Tibial artery (tissue), 4 donors: ENCODE results near the gene KIF22.

Source experiments
- DNase-seq, 2 donors: peaks; one replicate each; pipeline ENCODE4 v3.0.0-alpha.2; 2019
- H3K27ac ChIP-seq, 2 donors: fragments of 200-600 bp; sonication (generic) in 1 of 2; 1 replicate in 1 of 2; 2 replicates in 1 of 2; pipeline ENCODE4 v1.5.1; 2018 to 2019; ENCODE audit warnings: mild to moderate bottlenecking in 1 of 2
- H3K27me3 ChIP-seq, 2 donors: fragments of 200-600 bp; sonication (generic) in 1 of 2; one replicate each; pipeline versions ENCODE4 v1.5.1 to v1.6.0; 2016 to 2019
- H3K36me3 ChIP-seq, 3 donors: fragments of 200-600 bp; sonication (generic) in 2 of 3; one replicate each; pipeline ENCODE4 v1.5.1; 2016 to 2019; ENCODE audit warnings: mild to moderate bottlenecking in 2 of 3
- H3K4me1 ChIP-seq, 4 donors: fragments of 200-600 bp; sonication (generic) in 2 of 4; 1 replicate in 3 of 4; 2 replicates in 1 of 4; pipeline ENCODE4 v1.5.1; 2016 to 2019
- H3K4me3 ChIP-seq, 2 donors: fragments of 200-600 bp; sonication (generic) in 1 of 2; 1 replicate in 1 of 2; 2 replicates in 1 of 2; pipeline ENCODE4 v1.5.1; 2018 to 2019; ENCODE audit warnings: mild to moderate bottlenecking in 2 of 2
- H3K9me3 ChIP-seq, 3 donors: fragments of 200-600 bp; sonication (generic) in 1 of 3; one replicate each; pipeline ENCODE4 v1.5.1; 2016 to 2019
- CTCF ChIP-seq, 2 experiments: fragments of 200-600 bp in 1 of 2; fragments of 450-650 bp in 1 of 2; IDR thresholded peaks; one replicate each; pipeline ENCODE4 v1.5.1; 2017 to 2019; ENCODE audit warnings: antibody characterized with exemption in 2 of 2, mild to moderate bottlenecking in 1 of 2, moderate library complexity in 1 of 2
- intact Hi-C: fragments of 100-400 bp; cut with DNase I; formaldehyde crosslinking; loops from one replicate; pipeline ENCODE4 v1.15.0; 2023; ENCODE audit warnings: low total_unique reads

Gene KIF22

GRCh38 chr16:29852654-29853053 is 62.1 kb downstream of the KIF22 start:
- Histone ChIP-seq H3K36me3 (peaks cover 3 to 4% (median 4%) of the 10 kb centered on the region in 3 donors), H3K27me3 (no peaks in the 10 kb centered on the region), H3K4me3 (no peak overlapping the region), H3K27ac (no peak overlapping the region), H3K4me1 (peaks cover 0 to 5% (median 0%) of the 10 kb centered on the region in 4 donors), H3K9me3 (no peaks in the 10 kb centered on the region)
- intact Hi-C loops = no loop called here
- no peak for DNase-seq
- TF ChIP-seq CTCF (IDR thresholded peaks at IDR 0.05) = no peak

- peaks cover 0 to 14% (median 5%) of the 10 kb centered on the region in 4 donors for H3K4me1 ChIP-seq
- TF ChIP-seq CTCF (IDR thresholded peaks at IDR 0.05) = no peak
- DNase-seq = no peak
- H3K4me3 ChIP-seq = no peak overlapping the region
- intact Hi-C loops = no loop called here
- H3K36me3 ChIP-seq = peaks cover 2 to 15% (median 15%) of the 10 kb centered on the region in 3 donors
- H3K27me3 ChIP-seq = no peaks in the 10 kb centered on the region
- no peaks in the 10 kb centered on the region for H3K9me3 ChIP-seq
- H3K27ac ChIP-seq = no peak overlapping the region
Measured at GRCh38 chr16:29854520-29855100, 64.1 kb downstream of the KIF22 start.
